ENCODE data around the gene IRAG1. TPM values are rescaled to one million over a fixed set of nuclear protein-coding genes. Genes with fewer than 3 reads are reported as not detected.

Gene IRAG1
- polyA plus RNA-seq, 3 donors from 2014 or later, result 0.41 TPM; not detected in 2

DNA sequence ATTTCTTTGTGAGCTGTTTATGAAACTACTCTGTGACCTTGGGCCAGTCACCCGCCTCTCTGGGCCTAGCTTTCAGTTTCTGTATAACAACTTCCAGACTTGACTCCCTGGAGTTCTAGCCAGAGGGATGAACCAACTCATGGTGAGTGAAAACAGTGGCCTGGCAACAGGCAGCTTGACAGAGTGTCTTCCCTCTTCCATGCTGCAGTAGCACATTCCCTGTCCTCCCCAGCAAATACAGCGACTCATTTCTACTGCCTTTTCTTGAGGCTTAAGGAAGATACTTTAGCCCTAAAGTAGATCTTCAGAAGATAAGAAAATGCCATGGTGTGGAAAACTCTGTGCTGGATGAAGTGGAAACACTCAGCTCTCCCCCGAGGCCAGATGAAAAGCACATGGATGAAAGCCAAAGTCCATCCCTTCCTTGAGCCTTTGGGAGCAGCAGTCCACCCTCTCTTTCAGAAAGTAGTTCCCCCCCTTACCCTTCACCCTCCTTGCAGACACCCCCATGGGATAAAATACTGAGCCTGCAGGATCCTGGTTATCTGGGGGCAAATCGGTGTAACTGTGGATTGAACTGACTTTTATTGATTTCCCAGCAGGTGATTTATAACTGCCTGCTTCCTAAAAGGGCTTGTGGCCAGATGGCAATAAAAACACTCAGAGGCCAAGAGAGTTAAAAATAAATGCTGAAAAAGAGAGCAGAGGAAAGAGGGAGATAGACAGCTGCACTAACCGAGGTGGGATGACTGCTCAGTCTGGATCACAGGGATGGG lies 24.1 kb downstream of the IRAG1 start:
- Mint-ChIP-seq H3K4me1 (no peaks in the 10 kb centered on the region), H3K27ac (no peak overlapping the region), H3K4me3 (no peak overlapping the region), H3K36me3 (no peaks in the 10 kb centered on the region), H3K9me3 (no peaks in the 10 kb centered on the region), H3K27me3 (ENCODE audit: low read depth in 3 of 3) (peaks cover under 1 to 6% (median 5%) of the 10 kb centered on the region in 3 donors)
- no peak for DNase-seq

DNA sequence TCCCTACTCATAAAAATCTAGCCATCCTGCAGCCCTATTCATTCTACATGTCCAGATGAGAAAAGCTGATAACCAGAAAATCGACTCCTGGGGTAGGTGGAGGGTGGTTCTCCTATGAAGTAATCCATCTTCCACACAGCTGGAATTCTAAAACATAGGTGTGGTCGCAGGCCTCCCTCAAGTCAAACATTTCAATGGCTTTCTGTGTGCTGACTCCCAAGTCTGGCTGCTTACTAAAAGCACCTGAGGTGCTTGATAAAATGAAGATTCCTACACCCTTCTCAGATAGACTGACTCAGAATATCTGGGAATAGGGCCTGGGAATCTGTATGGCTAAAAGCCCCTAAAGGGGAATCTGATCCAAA lies 26.1 kb downstream of the IRAG1 start:
- Mint-ChIP-seq H3K27ac (no peak overlapping the region), H3K36me3 (no peaks in the 10 kb centered on the region), H3K4me3 (no peak overlapping the region), H3K4me1 (no peaks in the 10 kb centered on the region), H3K27me3 (ENCODE audit: low read depth in 3 of 3) (peaks cover 0 to 4% (median 3%) of the 10 kb centered on the region in 3 donors), H3K9me3 (no peaks in the 10 kb centered on the region)
- no peak for DNase-seq

DNA sequence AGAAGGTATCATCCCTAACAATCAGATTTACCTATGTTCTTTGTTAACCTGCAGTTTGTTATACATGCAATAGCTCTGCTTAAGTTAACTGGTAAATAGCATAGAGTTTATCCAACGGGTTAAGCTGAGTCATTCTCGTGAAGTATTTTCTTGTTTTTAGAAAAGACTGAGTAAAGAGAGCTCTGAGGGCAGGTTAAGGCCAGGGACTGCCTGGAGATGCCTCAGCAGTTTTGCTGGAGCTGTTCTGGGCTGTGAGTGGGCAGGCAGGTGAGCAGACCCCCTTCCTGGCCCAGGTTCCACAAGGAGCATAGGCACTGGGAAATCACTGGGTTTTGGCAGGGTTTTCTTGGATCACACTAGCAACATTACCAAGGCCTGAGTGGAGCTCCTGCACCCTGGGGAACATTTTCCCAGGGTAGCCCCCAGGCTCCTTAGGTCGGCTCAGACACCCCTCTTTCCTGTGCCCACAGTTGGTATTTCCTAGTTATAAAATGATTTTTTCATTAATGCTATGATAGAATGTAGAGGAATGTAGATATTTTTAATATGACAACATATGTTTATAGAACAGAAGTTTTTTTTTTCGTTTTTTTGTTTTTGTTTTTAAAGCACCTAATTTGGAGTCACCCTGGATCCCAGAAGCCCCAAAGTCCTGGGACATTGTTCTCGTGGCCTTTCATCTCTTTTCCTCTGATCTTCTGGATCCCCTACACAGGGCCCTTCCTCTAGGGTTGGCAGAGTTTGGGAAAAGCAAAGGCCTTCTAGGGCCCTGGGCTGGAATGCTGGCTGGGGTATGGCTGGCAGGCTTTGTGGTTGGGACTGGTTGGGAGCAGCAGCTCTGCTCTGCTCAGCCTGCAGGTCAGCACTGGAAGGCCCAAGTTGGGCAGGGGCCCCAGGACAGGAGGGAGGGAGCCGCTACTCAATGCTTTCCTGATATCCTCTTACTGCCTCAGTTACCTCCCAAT lies 26.7 kb downstream of the IRAG1 start:
- no peak overlapping the region for H3K4me3 Mint-ChIP-seq
- H3K9me3 Mint-ChIP-seq, result no peaks in the 10 kb centered on the region
- H3K27me3 Mint-ChIP-seq (ENCODE audit: low read depth in 3 of 3), result peaks cover 0 to 4% (median 3%) of the 10 kb centered on the region in 3 donors
- no peak overlapping the region for H3K27ac Mint-ChIP-seq
- H3K4me1 Mint-ChIP-seq, result no peaks in the 10 kb centered on the region
- no peak for DNase-seq
- no peaks in the 10 kb centered on the region for H3K36me3 Mint-ChIP-seq

DNA sequence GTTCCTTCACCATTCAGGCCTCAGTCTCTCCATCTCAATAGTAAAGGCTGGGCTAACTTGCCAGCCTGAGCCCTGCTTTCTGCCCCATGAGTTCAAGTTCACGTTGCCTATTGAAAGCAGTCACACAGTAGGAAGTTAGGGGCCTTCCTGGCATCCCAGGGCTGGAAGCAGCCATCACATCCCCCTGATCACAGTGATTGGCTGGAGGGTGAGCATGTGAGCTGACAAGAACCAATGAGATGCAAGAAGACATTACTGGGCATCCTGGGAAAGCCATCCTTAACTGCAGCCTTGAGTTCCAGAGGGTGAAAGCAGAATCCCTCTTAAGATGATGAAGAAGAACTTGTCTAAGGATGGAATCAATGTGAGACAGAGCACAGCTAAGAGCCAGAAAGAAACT lies 29.1 kb downstream of the IRAG1 start:
- Mint-ChIP-seq H3K9me3 (no peaks in the 10 kb centered on the region), H3K36me3 (no peaks in the 10 kb centered on the region), H3K4me3 (no peak overlapping the region), H3K27ac (no peak overlapping the region), H3K27me3 (ENCODE audit: low read depth in 3 of 3) (peaks cover 0 to 4% (median 3%) of the 10 kb centered on the region in 3 donors), H3K4me1 (no peaks in the 10 kb centered on the region)
- DNase-seq, result no peak

DNA sequence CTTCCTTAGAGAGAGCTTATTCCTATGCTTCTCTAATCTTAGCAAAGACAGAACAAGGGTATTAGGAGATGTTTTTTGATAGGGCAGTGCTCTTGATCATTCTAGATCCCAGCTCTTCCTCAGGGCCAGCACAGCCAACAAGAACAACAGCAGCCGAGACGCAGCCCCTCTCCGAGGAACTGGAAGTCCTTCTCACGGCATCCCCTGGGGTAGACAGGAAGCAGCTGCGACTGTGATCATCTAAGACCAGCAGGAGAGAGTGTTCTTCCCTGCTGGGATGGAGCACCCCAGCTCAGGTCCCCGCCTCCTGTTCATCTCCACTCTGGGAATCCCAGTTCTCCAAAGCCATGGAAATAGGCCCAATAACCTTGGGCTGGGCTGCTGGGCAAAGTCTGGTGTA lies 29.6 kb downstream of the IRAG1 start:
- Mint-ChIP-seq H3K4me3 (no peak overlapping the region), H3K27ac (no peak overlapping the region), H3K36me3 (no peaks in the 10 kb centered on the region), H3K4me1 (no peaks in the 10 kb centered on the region), H3K27me3 (ENCODE audit: low read depth in 3 of 3) (peaks cover 0 to 5% (median 3%) of the 10 kb centered on the region in 3 donors), H3K9me3 (no peaks in the 10 kb centered on the region)
- no peak for DNase-seq

DNA sequence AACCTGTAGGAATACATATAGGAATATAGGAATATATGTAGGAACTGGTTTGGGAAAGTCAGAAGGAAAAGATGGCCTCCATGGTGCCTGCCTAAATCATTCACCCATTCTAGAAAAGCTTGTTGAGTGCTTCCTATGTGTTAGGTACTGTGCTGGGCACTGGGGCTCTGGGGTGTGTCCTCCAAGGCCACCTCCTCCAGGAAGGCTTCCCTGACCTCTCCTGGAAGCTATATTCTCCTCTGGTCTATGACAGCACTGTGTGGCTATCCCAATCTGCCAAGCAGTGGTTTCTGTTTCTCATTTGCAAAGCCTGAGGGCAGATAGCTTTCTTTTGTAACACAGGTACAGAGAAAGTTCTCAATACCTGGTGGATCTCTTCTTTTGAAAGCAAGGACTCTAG lies 30.2 kb downstream of the IRAG1 start:
- H3K36me3 Mint-ChIP-seq, result no peaks in the 10 kb centered on the region
- DNase-seq, result no peak
- H3K4me1 Mint-ChIP-seq, result no peaks in the 10 kb centered on the region
- H3K27ac Mint-ChIP-seq, result no peak overlapping the region
- peaks cover 0 to 5% (median 3%) of the 10 kb centered on the region in 3 donors for H3K27me3 Mint-ChIP-seq (ENCODE audit: low read depth in 3 of 3)
- H3K9me3 Mint-ChIP-seq, result no peaks in the 10 kb centered on the region
- H3K4me3 Mint-ChIP-seq, result no peak overlapping the region

DNA sequence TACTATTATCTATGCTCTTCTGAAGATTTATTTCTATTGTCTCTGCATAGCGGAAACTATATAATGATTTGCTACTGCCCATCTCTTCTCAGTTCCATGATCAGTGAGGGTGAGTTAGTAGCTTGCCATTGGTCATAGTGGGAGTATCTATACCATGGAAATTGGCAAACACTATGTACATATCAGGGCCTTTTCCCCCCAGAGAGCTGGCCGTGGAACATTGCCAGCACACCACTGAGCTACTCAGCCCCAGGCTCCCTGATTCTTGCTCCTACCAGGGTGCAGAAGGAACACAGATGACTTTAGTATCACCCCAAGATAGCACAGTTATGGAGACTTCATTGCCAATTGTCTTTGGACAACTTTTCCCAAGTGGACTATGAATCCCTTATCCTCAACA lies 33.2 kb downstream of the IRAG1 start:
- Mint-ChIP-seq H3K4me1 (no peaks in the 10 kb centered on the region), H3K27ac (no peak overlapping the region)

DNA sequence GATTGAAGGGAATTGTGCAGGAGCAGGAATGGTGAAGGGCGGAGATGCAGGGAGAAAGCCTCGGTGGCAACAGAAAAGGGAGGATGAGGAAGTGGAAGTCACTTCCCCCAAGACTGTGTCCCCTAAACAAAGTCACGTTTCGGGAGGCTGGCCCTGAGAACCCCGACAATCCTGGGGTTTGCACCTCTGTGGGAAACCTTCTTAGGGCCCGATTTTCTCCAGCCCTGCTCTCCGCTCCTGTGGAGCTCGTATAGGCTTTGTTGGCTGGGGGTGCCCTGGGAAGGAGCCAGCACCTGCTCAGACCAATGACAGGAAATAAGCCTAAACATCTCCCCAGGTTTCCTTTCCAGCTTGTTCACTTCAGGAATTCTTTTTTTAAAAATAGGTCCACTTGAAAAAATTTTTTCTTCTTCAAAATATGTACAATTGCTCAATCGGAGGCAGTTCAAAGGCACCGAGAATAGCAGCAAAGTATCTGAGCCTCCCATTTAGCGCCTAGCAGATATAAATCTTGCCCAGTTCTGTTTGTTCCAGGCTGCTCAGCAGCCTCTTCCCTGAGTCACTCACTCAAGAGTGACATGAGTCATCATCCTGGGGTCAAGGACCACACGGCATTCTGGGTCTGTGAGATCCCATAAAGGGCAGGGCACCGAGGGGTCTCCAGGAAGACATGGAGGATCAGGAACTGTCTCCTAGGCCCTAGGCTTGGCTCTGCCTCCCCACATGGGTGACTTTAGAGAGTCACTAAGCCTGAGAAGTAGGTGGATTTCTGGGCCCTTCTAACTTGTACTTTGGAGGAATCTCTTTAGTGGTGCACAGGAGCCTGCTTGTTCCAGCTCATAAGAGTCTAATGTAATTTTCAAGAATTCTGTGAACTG lies 34.0 kb downstream of the IRAG1 start:
- Mint-ChIP-seq H3K36me3 (no peaks in the 10 kb centered on the region), H3K4me1 (no peaks in the 10 kb centered on the region), H3K4me3 (no peak overlapping the region), H3K9me3 (no peaks in the 10 kb centered on the region), H3K27ac (no peak overlapping the region), H3K27me3 (ENCODE audit: low read depth in 3 of 3) (peaks cover 0 to 1% (median 0%) of the 10 kb centered on the region in 3 donors)
- DNase-seq, result no peak

More for the DNA sequence above, 33.2 kb downstream of the IRAG1 start:
- no peak for DNase-seq
- Mint-ChIP-seq H3K27me3 (ENCODE audit: low read depth in 3 of 3) (peaks cover 0 to 1% (median 0%) of the 10 kb centered on the region in 3 donors), H3K4me3 (no peak overlapping the region), H3K9me3 (no peaks in the 10 kb centered on the region), H3K36me3 (no peaks in the 10 kb centered on the region)

DNA sequence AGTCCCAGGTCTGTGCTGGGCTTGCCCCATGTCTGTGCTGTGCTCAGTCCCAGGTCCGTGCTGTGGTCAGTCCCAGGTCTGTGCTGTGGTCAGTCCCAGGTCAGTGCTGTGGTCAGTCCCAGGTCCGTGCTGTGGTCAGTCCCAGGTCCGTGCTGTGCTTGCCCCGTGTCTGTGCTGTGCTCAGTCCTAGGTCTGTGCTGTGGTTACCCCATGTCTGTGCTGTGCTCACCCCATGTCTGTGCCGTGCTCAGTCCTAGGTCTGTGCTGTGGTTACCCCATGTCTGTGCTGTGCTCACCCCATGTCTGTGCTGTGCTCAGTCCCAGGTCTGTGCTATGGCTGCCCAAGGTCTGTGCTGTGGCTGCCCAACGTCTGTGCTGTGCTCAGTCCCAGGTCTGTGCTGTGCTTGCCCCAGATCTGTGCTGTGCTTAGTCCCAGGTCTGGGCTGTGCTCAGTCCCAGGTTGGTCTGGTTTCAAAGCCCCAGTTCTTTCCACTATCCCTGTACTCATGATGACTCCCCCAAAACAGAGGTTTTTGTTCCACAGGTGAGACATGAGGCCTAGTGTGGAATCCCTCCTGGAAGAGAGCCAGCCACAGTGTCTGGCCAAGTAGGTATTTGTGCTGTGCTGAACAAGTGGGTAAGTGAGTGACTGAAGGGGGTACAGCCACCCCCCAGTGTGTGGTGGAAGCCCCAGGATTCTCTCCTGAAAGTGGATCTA lies 34.8 kb downstream of the IRAG1 start:
- Mint-ChIP-seq H3K36me3 (no peaks in the 10 kb centered on the region), H3K27me3 (ENCODE audit: low read depth in 3 of 3) (peaks cover 0 to 2% (median 1%) of the 10 kb centered on the region in 3 donors), H3K4me3 (no peak overlapping the region), H3K27ac (no peak overlapping the region), H3K9me3 (no peaks in the 10 kb centered on the region), H3K4me1 (no peaks in the 10 kb centered on the region)
- DNase-seq, result no peak

DNA sequence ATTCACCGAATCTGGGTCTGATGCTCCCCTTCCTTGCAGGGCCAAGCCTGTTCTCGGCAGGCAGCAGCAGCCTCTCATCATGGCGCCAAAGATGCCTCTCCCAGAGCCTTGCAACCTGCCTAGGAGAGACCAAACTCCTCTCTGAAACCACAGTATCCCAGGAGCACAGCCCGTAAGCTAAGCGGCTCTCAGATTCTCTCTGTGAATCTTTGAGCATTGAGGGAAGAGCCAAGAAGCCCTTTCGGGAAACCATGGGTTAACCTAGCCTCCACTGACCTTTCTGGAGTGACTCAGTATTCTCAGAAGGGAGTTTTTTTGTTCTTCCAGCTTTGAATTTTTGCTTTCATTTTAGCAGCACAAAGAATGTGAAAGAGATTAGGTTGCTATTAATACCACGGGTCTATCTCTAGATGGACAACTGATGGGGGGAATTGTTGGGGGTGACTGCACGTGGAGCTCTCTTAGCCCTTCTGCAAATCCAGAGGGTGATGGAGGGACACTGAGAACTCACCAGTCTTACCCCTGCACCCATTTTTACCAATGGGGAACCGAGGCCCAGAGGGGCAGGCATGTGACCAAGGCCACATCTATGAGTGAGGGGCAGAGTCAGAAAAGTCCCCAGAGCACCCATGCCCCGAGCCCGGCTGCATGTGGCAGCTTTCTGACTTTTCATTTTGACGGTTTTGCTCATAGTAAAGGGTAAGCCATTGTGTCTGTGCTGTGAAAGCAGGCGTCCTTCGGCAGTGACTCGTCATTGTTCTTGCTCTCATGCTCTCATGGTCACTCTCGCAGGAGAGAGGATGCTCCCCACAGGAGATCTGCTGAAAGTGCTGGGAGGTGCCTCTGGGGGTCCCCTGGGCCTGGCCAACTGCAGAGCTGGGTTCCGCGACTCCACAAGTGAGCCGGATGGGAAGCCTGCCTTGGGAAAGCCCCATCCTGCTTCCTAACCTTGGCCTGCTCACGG lies 36.0 kb downstream of the IRAG1 start:
- Mint-ChIP-seq H3K27ac (no peak overlapping the region), H3K27me3 (ENCODE audit: low read depth in 3 of 3) (peaks cover 0 to 2% (median 1%) of the 10 kb centered on the region in 3 donors), H3K36me3 (no peaks in the 10 kb centered on the region), H3K4me3 (peak overlapping the region in 1 of 5 donors; percentile 48), H3K4me1 (no peaks in the 10 kb centered on the region), H3K9me3 (no peaks in the 10 kb centered on the region)
- no peak for DNase-seq

DNA sequence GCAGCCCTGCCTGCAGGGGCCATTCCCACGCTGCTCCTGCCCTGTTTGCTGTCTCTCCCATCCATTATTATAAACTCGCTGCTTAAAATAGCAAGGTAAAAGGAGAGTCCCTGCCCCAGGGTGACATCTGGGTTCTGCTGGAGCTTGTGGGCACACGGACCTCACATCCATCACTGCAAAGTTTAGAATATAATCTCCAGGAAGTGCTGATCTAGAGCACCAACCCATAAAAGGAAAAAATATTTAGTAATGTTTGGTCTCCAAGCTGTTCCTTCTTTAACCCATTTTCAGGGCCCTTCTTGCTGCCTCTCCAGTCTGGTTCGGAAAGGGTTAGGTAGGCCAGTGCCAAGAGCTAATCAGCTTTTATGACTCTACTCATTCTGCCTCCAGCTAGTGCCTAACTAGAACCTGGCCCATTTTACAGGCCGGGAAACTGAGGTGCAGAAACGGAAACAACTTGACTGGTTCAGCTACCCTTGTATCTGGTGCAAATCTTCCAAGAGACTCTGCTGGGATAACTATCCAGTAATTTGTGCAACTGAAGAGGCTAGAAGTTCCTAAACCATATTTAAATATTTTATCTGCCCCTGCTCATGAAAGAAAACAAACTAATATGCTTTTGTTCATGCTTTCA lies 37.5 kb downstream of the IRAG1 start:
- Mint-ChIP-seq H3K4me1 (no peaks in the 10 kb centered on the region), H3K9me3 (no peaks in the 10 kb centered on the region), H3K36me3 (no peaks in the 10 kb centered on the region), H3K4me3 (no peak overlapping the region), H3K27ac (no peak overlapping the region), H3K27me3 (ENCODE audit: low read depth in 3 of 3) (peaks cover 0 to 2% (median 1%) of the 10 kb centered on the region in 3 donors)
- no peak for DNase-seq

DNA sequence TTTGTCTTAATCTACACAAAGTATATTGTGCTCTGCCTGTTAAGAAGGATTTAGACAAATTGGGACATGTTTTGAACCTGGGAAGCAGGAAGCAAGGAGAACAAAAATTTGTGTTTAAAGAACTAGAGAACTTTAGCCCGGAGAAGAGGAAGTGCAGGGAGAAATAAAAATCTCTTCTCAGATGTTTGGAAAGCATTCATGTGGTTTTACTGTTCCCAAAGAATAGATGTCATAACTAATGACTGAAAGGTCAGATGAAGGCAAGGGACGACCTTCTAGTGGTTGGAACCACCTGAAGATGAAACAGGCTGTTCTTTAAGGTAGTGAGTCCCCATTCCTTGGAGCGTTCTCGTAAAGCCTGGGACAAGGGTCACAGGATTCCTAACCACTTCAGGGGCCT lies 38.3 kb downstream of the IRAG1 start:
- no peak for DNase-seq
- Mint-ChIP-seq H3K27ac (no peak overlapping the region), H3K4me1 (no peaks in the 10 kb centered on the region), H3K36me3 (no peaks in the 10 kb centered on the region), H3K27me3 (ENCODE audit: low read depth in 3 of 3) (peaks cover 0 to 2% (median 1%) of the 10 kb centered on the region in 3 donors), H3K9me3 (no peaks in the 10 kb centered on the region), H3K4me3 (no peak overlapping the region)

Measured in immature natural killer cell (primary cell).